DOHH2 (cell line): ENCODE measurements around the gene SENP2.

Experiments used
- H3F3A ChIP-seq: fragments of 200-600 bp; sonication (generic), shearing (Covaris generic); 2 replicates; pipeline ENCODE4 v1.6.0; 2016; ENCODE audit warnings: antibody characterized with exemption, mild to moderate bottlenecking; ENCODE audit not compliant: control insufficient read depth, insufficient read depth
- H3K27ac ChIP-seq: fragments of 200-600 bp; sonication (generic); 2 replicates; pipeline ENCODE4 v1.5.1; 2014; ENCODE audit warnings: low read depth, mild to moderate bottlenecking, low read length, moderate library complexity
- H3K27me3 ChIP-seq: fragments of 200-600 bp; sonication (generic); 2 replicates; pipeline ENCODE4 v1.6.1; 2014; ENCODE audit warnings: mild to moderate bottlenecking, low read length, mixed read lengths; ENCODE audit not compliant: control insufficient read depth
- H3K36me3 ChIP-seq: fragments of 200-600 bp; sonication (generic); 2 replicates; pipeline ENCODE4 v1.6.1; 2014; ENCODE audit warnings: mild to moderate bottlenecking, low read length, moderate library complexity, mixed read lengths; ENCODE audit not compliant: control insufficient read depth
- H3K4me1 ChIP-seq: fragments of 200-600 bp; sonication (generic); 2 replicates; pipeline ENCODE4 v1.6.1; 2014; ENCODE audit warnings: mild to moderate bottlenecking, low read length, mixed read lengths; ENCODE audit not compliant: control insufficient read depth
- H3K4me2 ChIP-seq: fragments of 200-600 bp; sonication (generic); 2 replicates; pipeline ENCODE4 v1.6.0; 2014; ENCODE audit warnings: mild to moderate bottlenecking, low read length, moderate library complexity
- H3K4me3 ChIP-seq: fragments of 200-600 bp; sonication (generic); 2 replicates; pipeline ENCODE4 v1.5.1; 2014; ENCODE audit warnings: mild to moderate bottlenecking, low read length, mixed read lengths
- H3K79me2 ChIP-seq: fragments of 200-600 bp; sonication (generic); 2 replicates; pipeline ENCODE4 v1.6.1; 2014; ENCODE audit warnings: mild to moderate bottlenecking, low read length, mixed read lengths; ENCODE audit not compliant: control insufficient read depth
- H3K9me2 ChIP-seq: fragments of 200-600 bp; sonication (generic); replicated peaks from 2 replicates; pipeline ENCODE4 v1.6.1; 2014; ENCODE audit warnings: mild to moderate bottlenecking, low read length, mixed read lengths; ENCODE audit not compliant: control insufficient read depth
- H3K9me3 ChIP-seq: fragments of 200-600 bp; sonication (generic); 2 replicates; pipeline ENCODE4 v1.6.1; 2014; ENCODE audit warnings: antibody characterized with exemption, low read length, mixed read lengths; ENCODE audit not compliant: control insufficient read depth, insufficient read depth
- H4K20me1 ChIP-seq: fragments of 200-600 bp; sonication (generic); 2 replicates; pipeline ENCODE4 v1.6.0; 2014; ENCODE audit warnings: low read depth, mild to moderate bottlenecking, antibody characterized with exemption, low read length, moderate library complexity; ENCODE audit not compliant: control insufficient read depth, insufficient read depth
- EZH2phosphoT487 ChIP-seq: fragments of 200-600 bp; sonication (generic); IDR thresholded peaks from 2 replicates; pipeline ENCODE4 v1.6.1; 2017; ENCODE audit warnings: borderline replicate concordance, mild to moderate bottlenecking, antibody characterized with exemption, low read length, moderate library complexity, mixed read lengths
- TF ChIP-seq, protein P1 (sequence below): fragments of 200-600 bp; sonication (generic); IDR thresholded peaks from one replicate; pipeline ENCODE4 v1.5.1; 2014; ENCODE audit warnings: antibody characterized with exemption, mild to moderate bottlenecking, low read depth, low read length; ENCODE audit not compliant: poor library complexity, severe bottlenecking

The SENP2 gene

DNA sequence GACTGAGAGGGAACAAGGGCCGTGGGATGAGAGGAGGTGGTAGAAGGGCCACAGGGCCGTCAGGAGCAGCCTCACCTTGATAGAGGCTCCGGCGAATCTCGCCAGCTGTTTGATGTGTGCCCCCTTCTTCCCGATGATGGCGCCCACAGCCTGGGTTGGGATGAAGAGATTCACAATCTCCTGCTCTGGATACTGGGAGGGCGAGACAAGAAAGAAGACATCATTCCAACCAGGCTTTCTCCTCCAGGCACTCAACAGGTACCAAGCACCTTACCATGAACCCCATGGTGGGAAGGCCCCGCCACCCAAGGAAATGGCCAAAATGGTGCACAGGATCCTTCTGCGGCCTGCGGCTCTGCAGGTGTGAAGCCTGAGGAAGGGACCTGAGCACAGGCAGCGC, 71.1 kb downstream of the SENP2 start:
- no peak overlapping the region for H3K4me3 ChIP-seq
- H3K27me3 ChIP-seq: peaks cover 13% of the 10 kb centered on the region
- H4K20me1 ChIP-seq: no peaks in the 10 kb centered on the region
- TF ChIP-seq EZH2phosphoT487: no peak
- TF ChIP-seq, protein P1, sequence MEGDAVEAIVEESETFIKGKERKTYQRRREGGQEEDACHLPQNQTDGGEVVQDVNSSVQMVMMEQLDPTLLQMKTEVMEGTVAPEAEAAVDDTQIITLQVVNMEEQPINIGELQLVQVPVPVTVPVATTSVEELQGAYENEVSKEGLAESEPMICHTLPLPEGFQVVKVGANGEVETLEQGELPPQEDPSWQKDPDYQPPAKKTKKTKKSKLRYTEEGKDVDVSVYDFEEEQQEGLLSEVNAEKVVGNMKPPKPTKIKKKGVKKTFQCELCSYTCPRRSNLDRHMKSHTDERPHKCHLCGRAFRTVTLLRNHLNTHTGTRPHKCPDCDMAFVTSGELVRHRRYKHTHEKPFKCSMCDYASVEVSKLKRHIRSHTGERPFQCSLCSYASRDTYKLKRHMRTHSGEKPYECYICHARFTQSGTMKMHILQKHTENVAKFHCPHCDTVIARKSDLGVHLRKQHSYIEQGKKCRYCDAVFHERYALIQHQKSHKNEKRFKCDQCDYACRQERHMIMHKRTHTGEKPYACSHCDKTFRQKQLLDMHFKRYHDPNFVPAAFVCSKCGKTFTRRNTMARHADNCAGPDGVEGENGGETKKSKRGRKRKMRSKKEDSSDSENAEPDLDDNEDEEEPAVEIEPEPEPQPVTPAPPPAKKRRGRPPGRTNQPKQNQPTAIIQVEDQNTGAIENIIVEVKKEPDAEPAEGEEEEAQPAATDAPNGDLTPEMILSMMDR: no peak
- H3K4me1 ChIP-seq: no peaks in the 10 kb centered on the region
- no peaks in the 10 kb centered on the region for H3K36me3 ChIP-seq
- H3F3A ChIP-seq: no peaks in the 10 kb centered on the region
- H3K9me3 ChIP-seq: no peaks in the 10 kb centered on the region
- H3K79me2 ChIP-seq: no peaks in the 10 kb centered on the region
- H3K27ac ChIP-seq: no peak overlapping the region
- no peak overlapping the region for H3K4me2 ChIP-seq
- H3K9me2 ChIP-seq: no peaks in the 10 kb centered on the region

DNA sequence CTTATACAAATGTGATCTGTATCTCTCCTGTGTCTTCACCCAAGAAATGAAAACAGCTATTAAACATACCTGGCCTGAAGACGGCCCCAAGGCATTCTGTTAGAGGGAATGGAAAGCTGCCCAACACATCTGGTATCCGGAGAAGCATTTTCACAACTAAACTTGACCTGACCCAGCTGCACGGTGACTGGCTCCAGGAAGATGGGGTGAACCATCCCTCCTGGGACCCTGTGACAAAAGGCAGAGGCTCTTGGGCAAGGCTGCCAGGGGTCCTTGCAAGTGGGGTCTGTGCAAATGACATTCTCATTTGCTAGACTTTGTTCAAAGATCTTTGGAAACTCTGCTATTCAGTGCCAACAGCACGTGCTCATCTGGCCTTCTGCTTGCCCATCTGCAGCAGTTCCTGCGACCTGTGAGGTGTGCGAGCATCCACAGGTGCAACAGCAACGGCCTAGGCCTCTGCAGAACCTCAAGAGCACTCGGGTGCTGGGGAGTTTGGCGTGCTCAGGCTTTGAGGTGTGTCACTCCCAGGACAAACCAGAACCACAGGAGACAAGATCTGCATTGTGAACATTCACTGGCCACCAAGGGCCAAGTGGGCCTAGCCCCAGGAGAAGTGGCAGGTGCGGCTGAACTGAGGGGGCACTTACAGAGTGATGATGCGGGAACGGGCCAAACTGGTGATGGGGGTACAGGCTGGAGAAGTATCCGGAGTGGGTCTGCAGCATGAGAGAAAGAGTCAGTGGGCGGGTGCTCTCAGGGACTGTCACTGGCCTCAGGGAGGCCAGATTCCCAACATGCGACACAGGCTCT, 71.8 kb downstream of the SENP2 start:
- Histone ChIP-seq H3K27ac (no peak overlapping the region), H4K20me1 (no peaks in the 10 kb centered on the region), H3K9me2 (no peaks in the 10 kb centered on the region), H3K27me3 (peaks cover 14% of the 10 kb centered on the region), H3K79me2 (no peaks in the 10 kb centered on the region), H3K36me3 (no peaks in the 10 kb centered on the region), H3K4me3 (no peak overlapping the region), H3F3A (no peaks in the 10 kb centered on the region), H3K4me2 (no peak overlapping the region), H3K9me3 (no peaks in the 10 kb centered on the region), H3K4me1 (no peaks in the 10 kb centered on the region)
- TF ChIP-seq, protein P1: no peak
- no peak for TF ChIP-seq EZH2phosphoT487

DNA sequence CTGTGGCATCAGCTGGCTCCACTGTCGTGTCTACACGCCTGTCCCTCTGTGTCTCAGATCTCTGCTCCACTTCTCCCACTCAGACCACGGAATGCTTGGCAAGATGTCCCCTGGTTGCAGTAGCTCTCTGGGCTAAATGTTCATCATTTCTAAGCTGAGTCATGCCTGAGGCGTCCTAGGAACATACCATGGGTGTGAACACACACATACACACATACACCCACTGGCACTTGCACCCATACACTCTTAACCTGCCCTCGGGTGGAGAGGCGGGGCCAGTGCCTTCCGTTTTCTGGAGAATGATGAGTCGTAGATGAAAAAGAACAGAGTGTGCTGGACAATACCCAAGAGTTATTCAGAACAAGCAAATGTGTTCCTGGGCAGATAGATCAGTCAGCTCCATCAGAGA, 72.4 kb downstream of the SENP2 start:
- H3K4me2 ChIP-seq: no peak overlapping the region

More for the DNA sequence above, 72.4 kb downstream of the SENP2 start:
- H3K27ac ChIP-seq: no peak overlapping the region
- H4K20me1 ChIP-seq: no peaks in the 10 kb centered on the region
- no peaks in the 10 kb centered on the region for H3K9me2 ChIP-seq
- no peaks in the 10 kb centered on the region for H3F3A ChIP-seq
- no peaks in the 10 kb centered on the region for H3K9me3 ChIP-seq
- H3K4me3 ChIP-seq: no peak overlapping the region
- no peaks in the 10 kb centered on the region for H3K79me2 ChIP-seq
- no peaks in the 10 kb centered on the region for H3K36me3 ChIP-seq
- peaks cover 19% of the 10 kb centered on the region for H3K27me3 ChIP-seq
- TF ChIP-seq EZH2phosphoT487: no peak
- TF ChIP-seq, protein P1: no peak
- no peaks in the 10 kb centered on the region for H3K4me1 ChIP-seq
